Measurements from ENCODE around the gene MAJIN. TPM values are rescaled to one million over a fixed set of nuclear protein-coding genes. Genes with fewer than 3 reads are reported as not detected.
A peak's percentile ranks its signal among the peaks of the same experiment; 100 is the strongest.
"Not testable (repeated sequence)": the region's sequence is repeated elsewhere in the genome, so short reads cannot be mapped to it uniquely, and the experiment has no call there.

The MAJIN gene, protein sequence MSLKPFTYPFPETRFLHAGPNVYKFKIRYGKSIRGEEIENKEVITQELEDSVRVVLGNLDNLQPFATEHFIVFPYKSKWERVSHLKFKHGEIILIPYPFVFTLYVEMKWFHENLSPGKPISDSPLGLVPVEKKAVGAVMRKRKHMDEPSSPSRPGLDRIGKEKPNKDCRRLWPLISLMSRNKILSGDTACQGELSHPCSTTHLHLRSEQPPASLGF
- total RNA-seq = not detected

DNA sequence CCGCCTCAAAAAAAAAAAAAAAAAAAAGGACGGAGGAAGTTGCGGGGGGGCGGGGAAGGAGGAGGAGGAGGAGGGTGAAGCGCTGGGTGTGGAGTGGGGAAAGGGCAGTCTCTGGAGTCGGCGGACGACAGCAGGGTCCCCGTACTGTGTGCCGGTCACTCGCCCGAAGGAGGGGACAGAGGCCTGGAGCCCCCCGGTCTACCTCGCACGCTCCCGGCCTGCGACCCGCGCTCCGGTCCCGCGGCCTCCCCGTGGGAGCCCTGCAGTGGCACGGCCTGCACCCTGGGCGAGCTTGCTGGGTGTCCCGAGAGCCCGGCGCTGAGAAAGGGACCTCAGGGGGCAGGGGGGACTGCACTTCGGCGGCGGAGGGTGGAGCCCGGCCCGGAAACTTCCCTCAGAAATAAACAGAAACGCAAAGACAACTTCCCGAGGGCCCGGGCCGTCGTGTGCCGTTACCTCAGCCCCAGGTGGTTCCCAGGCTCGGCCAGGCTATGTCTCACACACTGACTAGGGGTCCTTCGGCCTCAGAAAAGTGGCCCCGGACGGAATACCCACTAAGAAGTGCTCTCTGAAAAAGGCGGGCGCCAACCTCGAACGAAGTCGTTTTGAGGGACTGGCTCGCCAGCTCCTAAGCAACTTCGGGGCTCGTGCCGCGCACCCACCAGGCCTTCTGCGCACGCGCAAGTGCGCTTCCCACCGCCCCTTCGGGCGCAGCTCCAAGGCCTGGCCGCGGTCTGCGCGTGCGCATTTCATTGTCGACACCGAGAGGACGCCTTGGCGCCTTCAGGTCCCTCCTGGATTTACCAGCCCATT is at the start of gene MAJIN:
TSS of gene MAJIN (minus strand) at position 688 of the 813 bp plus-strand sequence. CDS start 12,703 bp downstream, outside the sequence.
- peak; percentile 92 for DNase-seq

DNA sequence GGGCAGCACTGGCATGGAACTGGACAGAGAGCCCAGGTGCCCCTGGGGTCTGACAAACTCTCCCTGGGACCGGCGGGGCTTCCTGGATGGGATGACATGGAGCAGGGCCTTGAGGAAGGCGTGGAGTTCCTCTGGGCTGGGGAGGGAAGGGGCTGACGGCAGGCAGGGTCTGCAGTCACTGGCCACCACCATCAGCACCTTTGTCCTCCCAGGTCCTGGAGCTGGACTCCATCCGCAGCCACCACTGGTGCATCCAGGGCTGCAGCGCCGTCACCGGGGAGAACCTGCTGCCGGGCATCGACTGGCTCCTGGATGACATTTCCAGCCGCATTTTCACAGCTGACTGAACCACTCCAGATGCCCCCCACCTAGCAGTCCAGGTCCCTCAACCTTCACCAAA is 49.6 kb upstream of the MAJIN start:
- DNase-seq = no peak

DNA sequence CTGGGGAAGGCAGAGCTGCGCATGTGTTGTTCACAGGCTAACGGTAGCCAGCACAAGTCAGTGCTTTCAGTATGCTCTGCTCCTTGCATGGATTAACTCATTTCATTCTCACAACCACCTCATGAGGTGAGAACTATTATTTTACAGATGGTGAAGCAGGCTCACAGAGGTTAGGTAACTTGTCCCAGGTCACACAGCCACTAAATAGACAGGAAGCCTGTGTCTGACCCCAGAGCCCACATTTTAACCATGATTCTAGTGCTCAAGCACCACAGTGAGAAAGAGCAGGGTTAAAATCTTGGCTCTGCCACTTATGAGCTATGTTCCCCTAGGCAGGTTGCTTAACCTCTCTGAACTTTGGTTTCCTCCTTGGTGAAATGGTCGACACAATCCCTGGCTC is 49.1 kb upstream of the MAJIN start:
- DNase-seq = no peak

DNA sequence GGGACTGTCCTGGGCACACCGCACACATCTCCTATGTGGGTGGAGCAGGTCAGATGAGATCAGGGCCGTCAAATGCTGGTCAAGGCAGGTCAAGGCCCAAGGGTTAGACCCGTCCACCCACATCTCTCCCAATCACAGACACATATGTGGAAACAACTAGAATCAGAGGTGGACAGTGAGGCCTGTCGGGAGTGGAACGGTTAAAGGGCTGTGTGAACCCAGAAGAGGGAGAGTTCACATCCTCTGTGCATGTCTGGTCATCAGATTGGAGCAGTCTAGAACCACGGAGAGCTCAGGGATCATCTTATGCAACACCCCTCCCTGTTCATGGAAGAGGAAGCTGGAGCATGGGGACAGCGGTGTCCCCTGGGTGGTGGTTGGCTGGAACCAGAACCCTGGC is 47.9 kb upstream of the MAJIN start:
- DNase-seq = no peak

DNA sequence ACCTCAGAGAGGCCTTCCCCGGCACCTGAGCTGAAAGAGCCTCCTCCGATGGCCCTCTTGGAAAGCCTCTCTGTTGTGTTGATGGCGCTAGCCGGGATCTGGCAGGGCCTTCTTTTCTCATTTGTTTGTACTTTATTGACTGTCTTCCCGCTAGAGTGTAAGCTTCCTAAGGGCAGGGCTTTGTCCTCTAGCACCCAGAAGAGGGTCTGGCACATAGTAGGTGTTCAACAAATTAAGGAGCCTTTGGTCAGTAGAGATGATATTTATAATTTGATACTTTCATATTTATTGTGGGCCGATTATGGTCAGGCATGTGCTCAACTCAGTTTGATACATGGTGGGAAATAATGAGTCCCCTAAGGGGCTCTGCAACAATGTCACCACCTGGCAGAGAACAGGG is 46.0 kb upstream of the MAJIN start:
- DNase-seq = no peak

DNA sequence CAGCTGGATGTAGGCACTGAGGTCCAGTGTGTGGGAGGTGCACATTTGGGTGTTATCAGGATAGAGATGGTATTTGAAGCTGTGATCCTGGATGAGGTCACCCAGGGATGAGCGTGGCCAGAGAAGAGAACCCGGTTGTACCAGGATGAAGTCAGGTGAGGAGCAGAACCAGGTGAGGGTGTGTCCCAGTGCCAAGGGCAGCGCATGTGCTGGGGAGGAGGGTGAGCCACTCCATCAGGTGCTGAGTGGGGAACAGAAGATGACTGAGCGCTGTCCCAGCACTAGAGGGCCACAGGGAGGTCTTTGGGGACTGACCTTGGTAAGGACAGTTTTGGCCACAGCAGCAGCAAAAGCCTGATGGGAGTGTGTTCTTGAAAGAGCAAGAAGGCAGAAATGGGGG is 44.8 kb upstream of the MAJIN start:
- DNase-seq = no peak

DNA sequence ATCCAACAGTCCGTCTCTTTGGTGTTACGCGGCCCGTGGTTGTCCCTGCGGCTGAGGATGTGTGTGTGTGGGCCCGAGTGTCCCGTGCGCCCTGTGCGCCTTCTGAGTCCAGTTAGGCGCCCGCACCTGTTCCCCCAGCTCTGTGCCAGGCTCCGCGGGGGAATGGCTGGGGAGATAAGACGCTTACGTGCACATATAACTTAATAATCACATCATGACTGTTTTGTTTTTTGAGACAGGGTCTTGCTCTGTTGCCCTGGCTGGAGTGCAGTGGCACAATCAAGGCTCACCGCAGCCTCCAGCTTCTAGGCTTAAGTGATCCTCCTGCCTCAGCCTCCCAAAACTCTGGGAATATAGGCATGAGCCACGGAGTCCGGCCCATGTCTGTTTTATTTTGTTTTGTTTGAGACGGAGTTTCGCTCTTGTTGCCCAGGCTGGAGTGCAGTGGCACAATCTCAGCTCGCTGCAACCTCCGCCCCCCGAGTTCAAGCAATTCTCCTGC is 42.9 kb upstream of the MAJIN start:
- no peak for DNase-seq

DNA sequence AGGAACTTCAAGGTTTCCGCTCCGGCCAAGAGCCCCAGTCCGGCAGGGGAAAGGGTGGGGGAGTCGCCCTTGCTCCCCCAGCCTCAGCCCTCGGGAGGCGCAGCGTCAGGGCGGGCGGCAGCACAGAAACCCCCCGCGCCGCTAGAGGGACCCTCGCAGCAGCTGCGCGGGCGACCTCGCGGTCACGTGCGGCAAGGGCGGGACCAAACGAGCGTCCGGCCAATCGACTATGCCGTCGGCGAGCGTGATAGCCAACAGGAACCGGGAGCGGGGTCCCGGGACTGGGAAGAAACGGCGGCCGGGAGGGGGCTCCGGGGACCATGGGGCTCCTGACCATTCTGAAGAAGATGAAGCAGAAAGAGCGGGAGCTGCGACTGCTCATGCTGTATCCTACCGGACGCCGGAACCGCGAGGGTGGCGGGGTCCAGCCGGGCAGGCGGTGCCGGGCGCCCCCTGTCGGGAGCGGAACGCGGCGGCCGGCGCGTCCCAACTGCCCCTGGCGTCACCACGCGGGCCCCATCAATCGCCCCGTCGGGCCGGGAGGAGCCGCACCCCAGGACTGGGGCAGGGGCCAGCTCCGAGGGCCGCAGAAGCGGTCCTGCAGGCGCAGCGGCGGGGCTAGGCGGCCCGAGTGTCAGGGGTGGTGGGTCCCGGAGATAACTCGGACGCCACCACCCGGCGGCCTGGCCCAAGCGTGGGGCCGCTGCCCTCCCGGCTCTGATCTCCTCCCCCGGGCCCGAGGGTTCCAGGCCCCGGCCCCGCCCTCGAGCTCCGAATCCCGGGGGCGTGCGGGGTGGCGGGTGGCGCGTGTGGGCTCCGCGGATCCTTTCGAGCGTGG is 42.2 kb upstream of the MAJIN start, which contains the start of gene ARL2:
TSS of gene ARL2 (plus strand) at position 273 of the 838 bp plus-strand sequence. CDS start at position 321, 48 bp downstream.
- DNase-seq = peak; percentile 97

DNA sequence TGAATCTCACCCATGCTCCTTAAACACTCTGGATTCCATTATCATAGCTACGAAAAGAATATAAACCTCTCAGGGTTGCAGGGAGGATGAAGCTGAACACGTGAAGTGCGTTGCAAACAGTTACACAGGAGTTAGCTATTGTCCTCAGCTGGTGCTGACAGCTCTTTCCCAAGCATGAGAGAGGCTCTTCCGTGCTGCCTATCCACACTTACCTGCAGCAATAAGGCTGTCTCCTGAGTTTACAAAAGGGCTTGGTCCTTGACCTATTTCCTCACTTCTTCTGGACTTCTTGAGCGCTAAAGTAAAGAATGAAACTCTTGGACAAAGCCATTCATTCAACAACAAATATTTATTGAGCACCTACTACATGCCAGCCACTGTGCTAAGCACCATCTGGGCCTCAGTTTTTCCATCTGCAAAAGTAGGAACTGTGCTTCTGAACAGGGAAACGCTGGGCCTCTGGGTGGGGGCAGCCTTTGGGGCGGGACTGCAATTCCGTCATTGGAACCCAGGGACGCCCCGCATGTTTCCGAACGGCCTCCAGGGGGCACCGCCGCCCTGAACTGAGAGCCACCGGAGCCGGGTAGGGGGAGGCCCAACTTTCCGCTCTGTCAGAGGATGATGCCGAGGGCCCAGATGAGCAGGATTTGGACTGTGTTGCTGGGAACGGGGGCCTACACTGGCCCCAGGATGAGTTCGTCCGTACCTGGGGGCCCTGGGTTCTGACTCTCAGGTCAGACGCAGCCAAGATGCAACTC is 41.4 kb upstream of the MAJIN start:
- DNase-seq = peak; percentile 96

DNA sequence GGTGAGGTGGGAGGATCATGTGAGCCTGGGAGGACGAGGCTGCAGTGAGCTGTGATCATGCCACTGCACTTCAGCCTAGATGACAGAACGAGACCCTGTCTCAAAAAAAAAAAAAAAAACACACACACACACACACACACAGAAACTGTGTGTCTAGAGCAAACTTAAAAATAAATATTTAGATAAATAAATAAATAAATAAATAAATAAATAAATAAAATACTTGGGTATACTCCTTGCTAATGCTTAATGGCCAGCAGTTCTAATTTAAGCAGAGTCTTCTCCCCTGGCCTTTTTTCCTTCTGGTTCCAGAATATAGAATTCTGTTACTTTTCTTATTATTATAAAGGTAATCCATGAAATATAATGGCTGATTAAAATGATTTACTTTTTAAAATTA is 37.0 kb upstream of the MAJIN start:
- DNase-seq = no peak

DNA sequence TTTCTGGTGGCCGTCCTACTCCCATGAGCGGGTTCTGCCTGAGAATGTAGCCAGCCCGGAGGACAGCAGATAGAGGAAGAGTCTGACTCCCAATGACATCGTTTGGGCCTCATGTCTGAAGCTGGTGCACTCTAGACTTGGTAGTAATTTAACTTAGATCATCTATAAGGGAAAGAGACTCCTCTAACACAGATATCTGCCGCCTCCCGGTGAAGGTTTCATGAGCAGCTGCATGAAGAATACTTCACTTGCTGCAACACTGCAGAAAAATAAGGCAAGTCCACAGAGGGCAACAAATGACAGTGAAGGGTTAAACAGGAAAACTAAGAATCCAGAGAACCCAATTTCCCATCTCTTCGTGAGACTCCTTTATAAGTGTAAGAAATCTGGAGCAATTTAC is 36.1 kb upstream of the MAJIN start:
- no peak for DNase-seq

DNA sequence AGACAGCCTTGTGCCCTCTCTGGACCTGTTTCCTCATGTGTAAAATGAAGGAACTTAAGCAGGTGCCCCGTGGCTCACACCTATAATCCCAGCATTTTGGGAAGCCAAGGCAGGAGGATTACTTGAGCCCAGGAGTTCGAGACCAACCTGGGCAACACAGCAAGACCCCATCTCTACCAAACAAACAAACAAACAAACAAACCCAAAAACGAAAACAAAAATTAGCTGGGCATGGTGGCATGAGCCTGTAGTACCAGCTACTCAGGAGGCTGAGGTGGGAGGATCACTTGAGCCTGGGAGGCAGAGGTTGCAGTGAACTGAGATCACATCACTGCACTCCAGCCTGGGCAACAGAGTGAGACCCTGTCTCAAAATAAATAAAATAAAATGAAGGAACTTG is 32.1 kb upstream of the MAJIN start:
- not testable (repeated sequence) for DNase-seq

DNA sequence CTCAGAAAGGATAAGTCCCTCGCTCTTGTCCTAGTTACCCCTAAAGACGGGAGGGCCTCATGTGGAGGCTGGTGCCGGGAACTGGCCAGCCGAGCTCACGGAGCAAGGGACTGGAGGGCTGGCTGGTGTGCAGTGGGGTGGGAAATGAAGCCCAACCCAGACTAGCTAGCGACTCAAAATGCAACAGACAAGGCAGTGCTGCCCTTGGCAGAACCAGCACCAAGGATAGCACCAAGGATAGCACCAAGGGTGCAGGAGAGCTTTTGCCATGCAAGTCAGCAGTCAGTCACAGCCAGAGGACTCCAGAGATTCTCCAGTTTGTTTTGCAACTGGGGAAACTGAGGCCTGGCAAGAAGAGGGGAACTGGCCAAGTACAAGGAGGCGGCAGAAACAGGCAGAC is 31.4 kb upstream of the MAJIN start:
- DNase-seq = no peak

DNA sequence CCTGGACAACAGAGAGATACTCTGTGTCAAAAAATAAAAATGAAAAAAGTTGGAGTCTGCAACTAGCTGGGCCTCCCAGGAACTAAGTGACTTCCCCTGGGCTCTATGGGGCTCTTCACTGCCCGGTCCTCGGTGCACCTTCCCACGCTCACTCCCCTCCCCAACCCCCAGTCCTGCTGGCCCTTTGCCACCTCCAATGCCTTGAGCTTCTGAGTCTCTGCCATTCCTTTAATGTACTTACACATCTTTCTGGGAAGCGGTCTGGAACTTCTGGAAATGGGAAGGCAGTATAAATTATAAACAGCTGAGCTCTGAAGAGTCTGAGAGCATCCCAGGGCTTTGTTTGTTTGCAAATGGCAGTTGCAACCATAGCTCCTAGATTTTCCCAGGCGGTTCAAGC is 30.8 kb upstream of the MAJIN start:
- DNase-seq = peak; percentile 22

DNA sequence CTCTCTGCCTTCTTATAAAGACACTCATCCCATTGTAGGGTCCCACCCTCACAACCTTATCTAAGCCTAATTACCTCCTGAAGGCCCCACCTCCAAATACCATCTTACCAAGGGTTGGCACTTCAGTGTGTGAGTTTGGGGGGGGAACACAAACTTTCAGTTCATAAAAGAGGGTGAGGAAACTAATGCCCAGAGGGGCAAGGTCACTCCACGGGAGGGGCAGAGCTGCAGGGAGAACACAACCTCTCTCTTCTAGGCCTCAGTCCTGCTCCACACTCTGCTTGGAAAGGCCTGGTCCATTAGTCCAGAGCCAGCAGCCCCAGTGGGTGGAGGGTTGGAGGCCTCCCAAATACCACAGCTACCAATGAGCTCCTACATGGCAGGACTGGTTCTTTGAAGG is 27.6 kb upstream of the MAJIN start:
- DNase-seq = no peak

DNA sequence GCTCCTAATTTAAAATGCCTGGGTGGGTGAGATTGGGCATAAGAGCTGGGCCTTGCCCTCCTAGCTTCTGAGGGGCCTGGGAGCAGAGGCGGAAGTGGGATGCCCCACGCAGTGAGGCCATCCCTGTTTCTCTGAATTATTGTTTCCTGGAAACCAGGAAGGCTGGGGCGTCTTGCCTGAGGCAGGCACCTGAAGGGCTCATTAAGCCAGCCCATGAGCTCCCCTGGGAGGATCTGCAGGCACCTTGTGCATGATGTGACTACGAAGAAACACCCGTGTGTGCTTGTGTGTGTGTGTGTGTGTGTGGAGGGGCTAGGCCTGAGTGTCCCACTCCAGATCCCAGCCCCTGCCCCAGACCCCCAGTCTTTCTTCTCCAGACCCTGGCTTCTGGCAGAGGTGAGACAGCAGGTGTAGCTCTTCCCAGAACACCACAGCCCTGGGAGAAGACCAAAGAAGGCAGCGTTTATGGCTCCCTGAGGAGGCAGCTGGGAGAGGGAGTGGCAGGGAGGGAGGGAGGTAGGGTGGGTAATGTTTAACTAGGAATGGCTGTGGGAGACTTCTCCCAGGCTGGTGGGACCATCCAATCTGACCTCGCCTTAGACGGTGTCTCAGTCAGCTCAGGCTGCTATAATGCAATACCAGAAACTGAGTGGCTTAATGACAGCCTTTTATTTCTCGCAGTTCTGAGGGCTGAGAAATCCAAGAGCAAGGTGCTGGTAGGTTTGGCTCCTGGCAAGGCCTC is 27.0 kb upstream of the MAJIN start:
- DNase-seq = no peak

DNA sequence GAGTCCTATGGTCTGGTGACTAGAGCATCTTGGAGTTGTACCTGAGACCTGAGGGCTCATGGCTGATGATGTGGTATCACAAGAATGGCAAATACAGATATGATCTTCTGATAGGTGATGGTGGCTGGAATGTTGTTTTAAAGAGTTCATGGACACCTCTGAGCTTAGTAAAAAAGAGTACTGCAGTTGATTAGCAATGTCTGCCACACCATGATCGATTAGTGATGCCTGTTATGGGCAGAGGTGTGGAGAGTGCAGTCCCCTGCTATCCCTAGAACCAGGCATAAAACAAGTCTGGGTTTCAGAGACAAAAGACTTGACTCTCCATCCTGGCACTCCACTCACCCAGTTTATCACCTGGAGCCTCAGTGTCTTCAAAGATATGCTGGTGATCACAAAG is 26.2 kb upstream of the MAJIN start:
- no peak for DNase-seq

DNA sequence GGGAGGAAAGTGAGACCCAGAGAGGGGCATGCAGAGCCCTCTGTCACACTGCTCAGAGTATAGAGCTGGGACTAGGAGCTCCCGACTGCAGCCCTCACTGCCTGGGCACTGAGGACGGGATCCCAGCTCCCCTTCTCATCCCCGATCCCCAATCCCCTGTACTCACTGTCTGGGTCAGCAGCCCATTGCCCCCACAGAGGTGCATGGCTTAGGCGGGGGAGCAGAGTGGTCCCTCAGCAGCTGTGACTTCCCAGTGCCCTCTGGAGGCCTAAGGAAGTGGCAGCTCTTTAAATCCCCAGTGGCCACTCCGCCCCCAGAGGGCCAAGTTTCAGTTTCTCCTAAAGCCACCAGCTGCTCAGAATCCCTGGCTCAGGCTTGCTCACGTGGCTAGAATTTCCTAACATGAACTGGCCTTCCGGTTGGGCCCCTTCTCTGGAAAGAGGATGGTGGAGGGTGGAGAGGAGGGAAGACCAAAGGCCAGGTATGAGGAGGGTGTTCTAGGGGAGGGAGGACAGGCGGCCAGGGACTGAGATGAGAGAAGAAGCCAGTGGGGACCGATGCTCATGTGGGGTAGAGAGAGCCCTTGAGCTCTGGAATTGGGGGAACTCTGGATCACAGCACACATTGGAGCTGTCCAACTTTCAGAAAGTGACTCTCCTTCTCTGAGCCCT is 24.9 kb upstream of the MAJIN start, which contains the start of gene BATF2:
TSS of gene BATF2 (minus strand) at position 262 of the 671 bp plus-strand sequence. CDS start at position 205, 57 bp downstream.
- DNase-seq = peak; percentile 69

DNA sequence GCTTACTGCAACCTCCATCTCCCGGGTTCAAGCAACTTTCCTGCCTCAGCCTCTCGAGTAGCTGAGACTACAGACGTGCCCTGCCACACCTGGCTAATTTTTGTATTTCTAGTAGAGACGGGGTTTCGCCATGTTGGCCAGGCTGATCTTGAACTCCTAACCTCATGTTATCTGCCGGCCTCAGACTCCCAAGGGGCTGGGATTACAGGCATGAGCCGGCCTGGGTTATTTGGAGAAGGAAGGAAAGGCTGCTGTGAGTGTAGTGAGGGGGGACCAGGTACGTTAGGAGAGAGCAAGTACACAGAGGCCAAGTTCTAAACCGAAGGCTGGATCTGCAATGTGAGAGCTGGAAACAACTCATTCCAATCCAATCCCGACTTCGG is 24.4 kb upstream of the MAJIN start:
- DNase-seq = no peak

DNA sequence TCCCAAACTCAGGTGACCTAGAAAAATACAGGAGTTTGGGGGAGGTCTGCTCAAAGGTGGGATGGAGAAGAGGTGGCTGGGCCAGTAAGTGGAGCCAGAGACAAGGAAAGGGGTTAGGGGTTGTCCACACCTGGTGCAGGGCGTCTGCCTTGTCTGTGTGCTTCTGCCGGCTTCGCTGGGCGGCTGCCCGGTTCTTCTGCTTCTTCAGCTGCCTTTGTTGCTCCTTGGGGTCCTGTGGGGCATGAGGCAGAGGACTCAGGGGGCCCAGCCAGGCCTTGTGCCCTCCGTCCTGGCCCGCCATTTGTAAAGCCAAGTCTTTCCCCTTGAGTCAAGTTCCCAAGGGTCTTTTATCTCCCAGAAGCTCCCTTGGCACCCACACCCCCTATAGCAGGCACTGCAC is 22.4 kb upstream of the MAJIN start:
- DNase-seq = no peak
